NCI-H2227 (cell line): Measurements from ENCODE around the gene CECR2.
A peak's percentile ranks its signal among the peaks of the same experiment; 100 is the strongest.
"Not testable (repeated sequence)": the region's sequence is repeated elsewhere in the genome, so short reads cannot be mapped to it uniquely, and the experiment has no call there.

Experiments
- DNase-seq: peaks from one replicate; lab custom pipeline; 2025; ENCODE audit not compliant: unreplicated experiment; lab: John Stamatoyannopoulos, UW

CECR2 gene

GRCh38 chr22:17493419-17493981 is 124.2 kb downstream of the CECR2 start:
- DNase-seq = no peak

- no peak for DNase-seq
Observed at GRCh38 chr22:17496841-17497240, 127.6 kb downstream of the CECR2 start.

GRCh38 chr22:17501679-17502285 is 132.5 kb downstream of the CECR2 start:
- peak; percentile 79 for DNase-seq

- DNase-seq = no peak
Observed at GRCh38 chr22:17508110-17508509, 138.8 kb downstream of the CECR2 start.

- no peak for DNase-seq
Observed at GRCh38 chr22:17512960-17513359, 143.7 kb downstream of the CECR2 start.

- DNase-seq = no peak
Observed at GRCh38 chr22:17513612-17514011, 144.4 kb downstream of the CECR2 start.

GRCh38 chr22:17514084-17514483 is 144.8 kb downstream of the CECR2 start:
- DNase-seq = no peak

- no peak for DNase-seq
Observed at GRCh38 chr22:17518406-17518805, 149.1 kb downstream of the CECR2 start.

GRCh38 chr22:17521971-17522370 is 152.7 kb downstream of the CECR2 start:
- not testable (repeated sequence) for DNase-seq

GRCh38 chr22:17523925-17524324 is 154.7 kb downstream of the CECR2 start:
- DNase-seq = no peak

- DNase-seq = no peak
Observed at GRCh38 chr22:17536269-17536668, 167.0 kb downstream of the CECR2 start.

GRCh38 chr22:17537155-17537554 is 167.9 kb downstream of the CECR2 start:
- no peak for DNase-seq

- DNase-seq = no peak
Observed at GRCh38 chr22:17540481-17540880, 171.2 kb downstream of the CECR2 start.

- DNase-seq = no peak
Observed at GRCh38 chr22:17541476-17541875, 172.2 kb downstream of the CECR2 start.

GRCh38 chr22:17542452-17542851 is 173.2 kb downstream of the CECR2 start:
- no peak for DNase-seq

- DNase-seq = no peak
Observed at GRCh38 chr22:17548010-17548755, 178.9 kb downstream of the CECR2 start.

GRCh38 chr22:17548756-17549035 is 179.4 kb downstream of the CECR2 start:
- no peak for DNase-seq

- DNase-seq = no peak
Observed at GRCh38 chr22:17549183-17549582, 179.9 kb downstream of the CECR2 start.

- DNase-seq = no peak
Observed at GRCh38 chr22:17549655-17550054, 180.4 kb downstream of the CECR2 start.

- DNase-seq = no peak
Observed at GRCh38 chr22:17552737-17553136, 183.5 kb downstream of the CECR2 start.

- DNase-seq = no peak
Observed at GRCh38 chr22:17554814-17555213, 185.6 kb downstream of the CECR2 start.

GRCh38 chr22:17559188-17559587 is 189.9 kb downstream of the CECR2 start:
- DNase-seq = no peak
